Body of pancreas (tissue), 4 donors: Measurements from ENCODE around the gene OLFM4. TPM values are rescaled to one million over a fixed set of nuclear protein-coding genes. Genes with fewer than 3 reads are reported as not detected.

Experiments used
- ATAC-seq: fragments of 150-250 bp; one replicate; pipeline ENCODE4 v1.9.1; 2016
- DNase-seq, 4 donors: peaks; one replicate each; pipeline ENCODE4 v3.0.0-alpha.2; 2019
- H3K27ac ChIP-seq, 4 donors: fragments of 200-600 bp; sonication (generic); 1 replicate in 3 of 4; 2 replicates in 1 of 4; pipeline versions ENCODE4 v1.5.1 to v1.6.1; 2016 to 2019; ENCODE audit warnings: mild to moderate bottlenecking in 1 of 4, mixed read lengths in 1 of 4, moderate library complexity in 1 of 4
- H3K27me3 ChIP-seq, 2 donors: fragments of 200-600 bp; sonication (generic); one replicate each; pipeline ENCODE4 v1.6.0; 2016; ENCODE audit warnings: mild to moderate bottlenecking in 1 of 2
- H3K36me3 ChIP-seq, 2 donors: fragments of 200-600 bp; sonication (generic); replicated peaks in 1 of 2; 2 replicates each; pipeline ENCODE4 v1.5.1; 2016; ENCODE audit warnings: low read depth in 2 of 2; ENCODE audit not compliant: insufficient read depth in 1 of 2
- H3K4me1 ChIP-seq: fragments of 200-600 bp; sonication (generic); one replicate; pipeline ENCODE4 v1.6.0; 2016
- H3K4me3 ChIP-seq, 2 donors: fragments of 200-600 bp; sonication (generic); 1 replicate in 1 of 2; 2 replicates in 1 of 2; pipeline ENCODE4 v1.5.1; 2016 to 2019
- H3K9me3 ChIP-seq, 3 donors: fragments of 200-600 bp; sonication (generic); 1 replicate in 2 of 3; 2 replicates in 1 of 3; pipeline ENCODE4 v1.5.1; 2016
- CTCF ChIP-seq, 7 experiments: fragments of 450-650 bp in 4 of 7; fragments of 200-600 bp in 3 of 7; sonication (generic) in 3 of 7; IDR thresholded peaks; one replicate each; pipeline ENCODE4 v1.5.1; 2016 to 2019; ENCODE audit warnings: antibody characterized with exemption in 7 of 7
- POLR2A ChIP-seq, 3 donors: fragments of 450-650 bp; IDR thresholded peaks; one replicate each; pipeline ENCODE4 v1.6.1; 2016; ENCODE audit warnings: antibody characterized with exemption in 3 of 3, mild to moderate bottlenecking in 2 of 3
- WGBS, 2 donors: methylation state at CpG; one replicate each; pipeline ENCODE4 v1.1.5; 2017; 5-methylcytosine and 5-hydroxymethylcytosine counted together
- intact Hi-C: fragments of 100-400 bp; cut with DNase I; formaldehyde crosslinking; loops from one replicate; pipeline ENCODE4 v1.15.1; 2023
- total RNA-seq, 2 donors: library from RNA; depleted of rRNA; stranded (reverse); fragments of >200 nt; gene quantifications; one replicate each; pipeline ENCODE4 v1.1.0, GENCODE V29; 2016

OLFM4 gene
- total RNA-seq, 2 donors from 2014 or later = 51.7 to 55.8 TPM

GRCh38 chr13:52991344-52992020 is 37.1 kb upstream of the OLFM4 start:
- intact Hi-C loops = no loop called here
- no peak for TF ChIP-seq CTCF (IDR thresholded peaks at IDR 0.05)
- TF ChIP-seq POLR2A (IDR thresholded peaks at IDR 0.05) = no peak

GRCh38 chr13:52992110-52992509 is 36.5 kb upstream of the OLFM4 start:
- no peak for TF ChIP-seq POLR2A (IDR thresholded peaks at IDR 0.05)
- no peak for TF ChIP-seq CTCF (IDR thresholded peaks at IDR 0.05)
- WGBS, 2 donors = 94 to 95% methylated on average over 11 of the region's 11 CpGs
- ATAC-seq (no peak), DNase-seq (no peak)
- H3K36me3 ChIP-seq = no peaks in the 10 kb centered on the region
- no peaks in the 10 kb centered on the region for H3K4me1 ChIP-seq
- intact Hi-C loops = no loop called here
- no peaks in the 10 kb centered on the region for H3K27me3 ChIP-seq
- H3K9me3 ChIP-seq = no peaks in the 10 kb centered on the region
- H3K4me3 ChIP-seq = no peak overlapping the region
- H3K27ac ChIP-seq = no peak overlapping the region

More at GRCh38 chr13:52991344-52992020, 37.1 kb upstream of the OLFM4 start:
- Histone ChIP-seq H3K27ac (no peak overlapping the region), H3K27me3 (no peaks in the 10 kb centered on the region), H3K4me1 (no peaks in the 10 kb centered on the region), H3K4me3 (no peak overlapping the region), H3K36me3 (no peaks in the 10 kb centered on the region), H3K9me3 (no peaks in the 10 kb centered on the region)
- 90% methylated on average over 13 of the region's 13 CpGs for WGBS, 2 donors
- ATAC-seq (no peak), DNase-seq (no peak)

- ATAC-seq (no peak), DNase-seq (no peak)
- Histone ChIP-seq H3K9me3 (no peaks in the 10 kb centered on the region), H3K4me3 (no peak overlapping the region), H3K27ac (no peak overlapping the region), H3K4me1 (peaks cover 18% of the 10 kb centered on the region), H3K27me3 (no peaks in the 10 kb centered on the region), H3K36me3 (no peaks in the 10 kb centered on the region)
- 75 to 80% methylated on average over 2 of the region's 2 CpGs for WGBS, 2 donors
- intact Hi-C loops = no loop called here
- TF ChIP-seq CTCF (IDR thresholded peaks at IDR 0.05) = no peak
- TF ChIP-seq POLR2A (IDR thresholded peaks at IDR 0.05) = no peak
Observed at GRCh38 chr13:52994051-52994450, 34.6 kb upstream of the OLFM4 start.

- Histone ChIP-seq H3K36me3 (no peaks in the 10 kb centered on the region), H3K27me3 (no peaks in the 10 kb centered on the region), H3K4me1 (peaks cover 26% of the 10 kb centered on the region), H3K9me3 (no peaks in the 10 kb centered on the region), H3K4me3 (no peak overlapping the region), H3K27ac (no peak overlapping the region)
- 78 to 84% methylated on average over 1 of the region's 1 CpG for WGBS, 2 donors
- DNase-seq = no peak
- intact Hi-C loops = no loop called here
- TF ChIP-seq POLR2A (IDR thresholded peaks at IDR 0.05) (no peak), CTCF (IDR thresholded peaks at IDR 0.05) (no peak)
- ATAC-seq = no peak
Observed at GRCh38 chr13:52994865-52995264, 33.7 kb upstream of the OLFM4 start.

GRCh38 chr13:52995946-52996345 is 32.7 kb upstream of the OLFM4 start:
- H3K4me3 ChIP-seq = no peak overlapping the region
- DNase-seq = no peak
- TF ChIP-seq CTCF (IDR thresholded peaks at IDR 0.05) (no peak), POLR2A (IDR thresholded peaks at IDR 0.05) (no peak)
- H3K36me3 ChIP-seq = no peaks in the 10 kb centered on the region
- H3K27ac ChIP-seq = no peak overlapping the region
- ATAC-seq = no peak
- H3K9me3 ChIP-seq = no peaks in the 10 kb centered on the region
- no peaks in the 10 kb centered on the region for H3K27me3 ChIP-seq
- intact Hi-C loops = no loop called here
- 96 to 100% methylated on average over 2 of the region's 2 CpGs for WGBS, 2 donors
- peaks cover 26% of the 10 kb centered on the region for H3K4me1 ChIP-seq
